Endodermal cell (in vitro differentiated cells): ENCODE measurements around the gene TFPT. TPM values are rescaled to one million over a fixed set of nuclear protein-coding genes. Genes with fewer than 3 reads are reported as not detected.

Experiments used
- DNase-seq: peaks from one replicate; pipeline ENCODE4 v3.0.0-alpha.2; 2017
- H3K27ac ChIP-seq: 2 replicates; pipeline ENCODE4 v1.5.1; 2013; ENCODE audit warnings: mild to moderate bottlenecking, low read depth, low read length, moderate library complexity
- H3K27me3 ChIP-seq: 2 replicates; pipeline ENCODE4 v1.6.1; 2013; ENCODE audit warnings: mild to moderate bottlenecking, low read length, moderate library complexity; ENCODE audit not compliant: insufficient read depth, control insufficient read depth, poor library complexity, severe bottlenecking
- H3K36me3 ChIP-seq: 2 replicates; pipeline ENCODE4 v1.7.0; 2013; ENCODE audit warnings: mild to moderate bottlenecking, low read length, moderate library complexity; ENCODE audit not compliant: control insufficient read depth, insufficient read depth
- H3K4me1 ChIP-seq: one replicate; pipeline ENCODE4 v1.7.0; 2013; ENCODE audit warnings: low read length; ENCODE audit not compliant: control insufficient read depth, insufficient read depth
- H3K4me3 ChIP-seq: 2 replicates; pipeline ENCODE4 v1.5.1; 2013; ENCODE audit warnings: mild to moderate bottlenecking, low read length, moderate library complexity
- H3K9ac ChIP-seq: 2 replicates; pipeline ENCODE4 v1.6.1; 2013; ENCODE audit warnings: mild to moderate bottlenecking, low read length, moderate library complexity; ENCODE audit not compliant: poor library complexity, severe bottlenecking; ENCODE audit errors: extremely low read depth
- H3K9me3 ChIP-seq: 2 replicates; pipeline ENCODE4 v1.6.1; 2013; ENCODE audit warnings: mild to moderate bottlenecking, low read length, moderate library complexity; ENCODE audit not compliant: control insufficient read depth
- H3K27ac Mint-ChIP-seq: 2 replicates; pipeline ENCODE4 v1.8.0; 2020; ENCODE audit warnings: mixed read lengths
- H3K27me3 Mint-ChIP-seq: 2 replicates; pipeline ENCODE4 v1.8.0; 2021; ENCODE audit warnings: mild to moderate bottlenecking, mixed read lengths; ENCODE audit not compliant: insufficient read depth
- H3K36me3 Mint-ChIP-seq: 2 replicates; pipeline ENCODE4 v1.8.0; 2020; ENCODE audit warnings: low read depth, mixed read lengths
- H3K4me1 Mint-ChIP-seq: 2 replicates; pipeline ENCODE4 v1.8.0; 2020; ENCODE audit warnings: mixed read lengths
- H3K4me3 Mint-ChIP-seq: 2 replicates; pipeline ENCODE4 v1.8.0; 2020; ENCODE audit warnings: mild to moderate bottlenecking, moderate library complexity, mixed read lengths
- H3K9me3 Mint-ChIP-seq: 2 replicates; pipeline ENCODE4 v1.8.0; 2020; ENCODE audit warnings: mild to moderate bottlenecking, mixed read lengths
- CTCF ChIP-seq: fragments of 200-600 bp; sonication (generic); conservative IDR thresholded peaks from 2 replicates; pipeline ENCODE4 v1.5.0; 2021; ENCODE audit warnings: antibody characterized with exemption, mild to moderate bottlenecking
- WGBS, 2 experiments: methylation state at CpG; one replicate each; pipeline versions ENCODE4 v1.1.5 to v1.1.7; 2013; ENCODE audit warnings: missing lambda C conversion rate in 2 of 2, mixed read lengths in 1 of 2; ENCODE audit not compliant: insufficient coverage in 1 of 2, insufficient read length in 1 of 2; 5-methylcytosine and 5-hydroxymethylcytosine counted together
- total RNA-seq, 2 donors: library from RNA; stranded (reverse); fragmentation: NEBNext Ultra II Directional in 1 of 2; extraction: Animal tissue kit (Norgen Biotek cat#: 25700) in 1 of 2; gene quantifications; 2 replicates in 1 of 2; 3 replicates in 1 of 2; pipeline ENCODE4 v1.2.1, GENCODE V29; 2021

The TFPT gene
- total RNA-seq, 2 donors from 2014 or later: 19.5 to 21.6 TPM

GRCh38 chr19:54129617-54129996, 14.2 kb upstream of the TFPT start:
- Mint-ChIP-seq H3K27ac (no peak overlapping the region), H3K4me1 (no peaks in the 10 kb centered on the region), H3K36me3 (peaks cover 56% of the 10 kb centered on the region), H3K9me3 (peaks cover 7% of the 10 kb centered on the region), H3K27me3 (no peaks in the 10 kb centered on the region), H3K4me3 (no peak overlapping the region)
- Histone ChIP-seq H3K4me3 (no peak overlapping the region), H3K9me3 (peaks cover 5% of the 10 kb centered on the region), H3K9ac (no peak overlapping the region), H3K4me1 (no peaks in the 10 kb centered on the region), H3K27ac (no peak overlapping the region), H3K27me3 (no peaks in the 10 kb centered on the region), H3K36me3 (peaks cover 49% of the 10 kb centered on the region)
- TF ChIP-seq CTCF: no peak
- 95% methylated on average over 14 to 20 of the region's 20 CpGs for WGBS, 2 experiments
- no peak for DNase-seq

DNA sequence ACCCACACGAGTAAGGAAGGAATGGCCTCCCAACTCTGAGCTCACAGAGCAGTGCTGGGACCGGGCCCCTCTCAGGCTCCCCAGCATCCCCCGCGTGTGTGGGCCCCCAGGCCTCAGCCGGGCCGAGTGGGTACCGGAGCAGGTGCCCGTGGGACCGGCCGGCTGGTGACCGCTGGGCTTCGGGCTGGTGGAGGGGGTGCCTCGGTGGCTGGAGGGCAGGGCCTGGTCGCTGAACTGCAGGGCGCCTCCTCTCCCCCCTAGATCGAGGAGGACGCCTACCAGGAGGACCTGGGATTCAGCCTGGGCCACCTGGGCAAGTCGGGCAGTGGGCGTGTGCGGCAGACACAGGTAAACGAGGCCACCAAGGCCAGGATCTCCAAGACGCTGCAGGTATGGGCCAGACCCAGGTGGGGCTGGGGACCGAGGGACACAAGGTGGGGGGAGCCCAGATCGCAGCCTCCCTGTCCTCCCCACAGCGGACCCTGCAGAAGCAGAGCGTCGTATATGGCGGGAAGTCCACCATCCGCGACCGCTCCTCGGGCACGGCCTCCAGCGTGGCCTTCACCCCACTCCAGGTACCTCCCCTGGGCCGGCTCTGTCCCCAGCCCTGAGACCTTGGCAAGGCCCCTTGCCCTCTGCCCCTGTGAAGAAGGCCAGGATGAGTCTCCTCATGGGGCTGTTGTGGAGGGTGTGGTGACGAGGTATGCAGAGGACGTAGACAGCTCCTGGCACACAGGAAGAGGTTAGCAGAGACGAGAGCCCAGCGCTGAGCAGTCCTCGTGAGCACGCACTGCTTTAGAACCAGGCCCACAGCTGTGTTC, 13.5 kb upstream of the TFPT start:
- peaks cover 51% of the 10 kb centered on the region for H3K36me3 ChIP-seq
- Mint-ChIP-seq H3K4me1 (no peaks in the 10 kb centered on the region), H3K9me3 (peaks cover 2% of the 10 kb centered on the region), H3K4me3 (no peak overlapping the region), H3K36me3 (peaks cover 56% of the 10 kb centered on the region), H3K27ac (no peak overlapping the region), H3K27me3 (no peaks in the 10 kb centered on the region)
- H3K9ac ChIP-seq: no peak overlapping the region
- no peak overlapping the region for H3K4me3 ChIP-seq
- H3K27me3 ChIP-seq: no peaks in the 10 kb centered on the region
- no peaks in the 10 kb centered on the region for H3K4me1 ChIP-seq
- no peak overlapping the region for H3K27ac ChIP-seq
- 96 to 99% methylated on average over 16 to 41 of the region's 41 CpGs for WGBS, 2 experiments
- no peak for DNase-seq
- peaks cover 5% of the 10 kb centered on the region for H3K9me3 ChIP-seq
- TF ChIP-seq CTCF: no peak

- Histone ChIP-seq H3K36me3 (peaks cover 51% of the 10 kb centered on the region), H3K27me3 (no peaks in the 10 kb centered on the region), H3K4me1 (no peaks in the 10 kb centered on the region), H3K9me3 (peaks cover under 1% of the 10 kb centered on the region), H3K9ac (no peak overlapping the region), H3K4me3 (no peak overlapping the region), H3K27ac (no peak overlapping the region)
- TF ChIP-seq CTCF: no peak
- no peaks in the 10 kb centered on the region for H3K27me3 Mint-ChIP-seq
- no peaks in the 10 kb centered on the region for H3K9me3 Mint-ChIP-seq
- no peak overlapping the region for H3K4me3 Mint-ChIP-seq
- WGBS, 2 experiments: 91 to 94% methylated on average over 7 to 20 of the region's 20 CpGs
- H3K36me3 Mint-ChIP-seq: peaks cover 62% of the 10 kb centered on the region
- H3K4me1 Mint-ChIP-seq: no peaks in the 10 kb centered on the region
- H3K27ac Mint-ChIP-seq: no peak overlapping the region
- DNase-seq: no peak
Observed at GRCh38 chr19:54128441-54128725, 12.9 kb upstream of the TFPT start.
